ENCODE results near the gene ZNF143.

ZNF143 gene

DNA sequence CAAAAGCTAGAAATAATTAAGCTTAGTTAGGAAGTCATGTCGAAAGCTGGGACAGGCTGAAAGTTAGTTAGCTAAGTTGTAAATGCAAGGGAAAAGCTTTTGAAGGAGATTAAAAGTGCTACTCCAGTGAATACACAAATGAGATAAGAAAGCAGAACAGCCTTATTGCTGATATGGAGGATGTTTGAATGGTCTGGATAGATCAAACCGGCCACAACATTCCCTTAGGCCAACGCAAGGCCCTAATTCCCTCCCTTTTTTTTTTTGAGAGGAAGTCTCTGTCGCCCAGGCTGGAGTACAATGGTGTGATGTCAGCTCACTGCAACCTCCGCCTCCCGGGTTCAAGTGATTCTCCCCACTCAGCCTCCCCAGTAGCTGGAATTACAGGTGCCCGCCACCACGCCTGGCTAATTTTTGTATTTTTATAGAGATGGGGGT, 89.4 kb downstream of the ZNF143 start:
- DNase-seq = no peak

DNA sequence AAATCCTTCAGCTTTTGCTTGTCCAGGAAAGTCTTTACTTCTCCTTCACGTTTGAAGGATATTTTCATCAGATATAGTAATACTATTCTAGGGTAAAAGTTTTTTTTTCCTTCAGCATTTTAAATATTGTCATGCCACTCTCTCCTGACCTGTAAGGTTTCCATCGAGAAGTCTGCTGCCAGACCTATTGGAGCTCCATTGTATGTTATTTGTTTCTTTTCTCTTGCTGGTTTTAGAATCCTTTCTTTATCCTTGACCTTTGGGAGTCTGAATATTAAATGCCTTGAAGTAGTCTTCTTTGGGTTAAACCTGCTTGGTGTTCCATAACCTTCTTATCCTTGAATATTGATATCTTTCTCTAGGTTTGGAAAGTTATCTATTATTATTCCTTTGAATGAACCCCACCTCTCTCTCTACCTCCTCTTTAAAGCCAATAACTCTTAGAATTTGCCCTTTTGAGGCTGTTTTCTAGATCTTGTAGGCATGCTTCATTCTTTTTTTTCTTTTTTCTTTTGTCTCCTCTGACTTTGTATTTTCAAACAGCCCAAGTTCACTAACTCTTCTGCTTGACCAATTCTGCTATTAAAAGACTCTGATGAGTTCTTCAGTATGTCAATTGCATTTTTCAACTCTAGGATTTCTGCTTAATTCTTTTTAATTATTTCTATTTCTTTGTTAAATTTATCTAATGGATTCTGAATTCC, 100.6 kb downstream of the ZNF143 start:
- DNase-seq = no peak

DNA sequence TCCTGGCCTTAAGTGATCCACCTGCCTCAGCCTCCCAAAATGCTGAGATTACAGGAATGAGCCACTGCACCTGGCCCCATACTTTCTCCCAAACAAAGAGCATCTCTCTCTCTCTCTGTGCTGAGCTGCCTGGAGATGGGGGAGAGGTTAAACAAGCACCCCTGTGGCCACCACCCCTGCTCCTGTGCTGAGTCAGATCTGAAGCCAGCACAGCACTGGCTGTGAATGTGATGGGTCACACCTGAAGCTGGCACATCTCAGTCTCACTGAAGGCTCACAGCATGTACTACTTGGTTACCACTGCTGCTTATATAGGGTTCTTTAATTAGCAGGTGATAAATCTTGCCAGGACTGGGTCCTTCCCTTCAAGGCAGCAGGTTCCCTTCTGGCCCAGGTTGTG, 101.9 kb downstream of the ZNF143 start:
- no peak for DNase-seq

GRCh38 chr11:9563196-9563730, 102.5 kb downstream of the ZNF143 start:
- no peak for DNase-seq

GRCh38 chr11:9565822-9566560, 105.2 kb downstream of the ZNF143 start:
- peak; percentile 97 for DNase-seq

DNA sequence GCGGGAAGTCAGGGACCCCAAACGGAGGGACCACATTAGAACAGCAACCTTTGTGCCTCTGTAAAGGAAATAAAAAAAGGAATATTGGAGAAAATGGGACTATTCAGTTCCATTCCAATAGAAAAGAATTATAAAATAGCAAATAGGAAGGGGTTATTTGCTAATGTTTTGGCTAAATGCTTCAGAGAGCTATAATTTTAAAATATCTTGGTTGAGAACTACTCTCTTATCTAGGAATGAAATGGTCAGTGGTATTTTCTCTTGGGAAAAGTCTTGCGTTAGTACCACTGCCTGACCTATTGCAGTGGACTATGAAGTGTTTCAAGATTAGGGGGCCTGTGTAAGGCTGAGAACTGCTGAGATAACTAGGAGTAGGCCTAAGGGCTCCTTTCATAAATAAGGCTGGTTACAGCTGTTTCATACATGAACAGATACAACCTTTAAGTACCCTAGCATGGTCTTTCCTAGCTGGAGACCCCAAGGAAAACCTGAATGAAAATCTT, 105.8 kb downstream of the ZNF143 start:
- no peak for DNase-seq

DNA sequence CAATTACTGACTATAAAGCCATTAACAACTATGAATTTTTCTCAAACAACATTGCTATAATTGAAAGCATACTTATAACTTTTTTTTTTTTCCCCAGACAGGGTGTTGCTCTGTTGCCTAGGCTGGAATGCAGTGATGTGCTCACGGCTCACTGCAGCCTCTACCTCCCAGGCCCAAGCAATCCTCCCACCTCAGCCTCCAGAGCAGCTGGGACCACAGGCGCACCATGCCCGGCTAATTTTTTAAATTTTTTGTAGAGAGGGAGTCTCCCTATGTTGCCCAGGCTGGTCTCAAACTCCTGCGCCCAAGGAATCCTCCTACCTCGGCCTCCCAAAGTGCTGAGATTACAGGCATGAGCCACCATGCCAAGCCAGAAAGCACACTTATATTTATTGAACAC, 106.6 kb downstream of the ZNF143 start:
- no peak for DNase-seq

GRCh38 chr11:9568161-9568853, 107.5 kb downstream of the ZNF143 start:
- DNase-seq = no peak

GRCh38 chr11:9568854-9569587, 108.2 kb downstream of the ZNF143 start:
- DNase-seq = peak; percentile 81

DNA sequence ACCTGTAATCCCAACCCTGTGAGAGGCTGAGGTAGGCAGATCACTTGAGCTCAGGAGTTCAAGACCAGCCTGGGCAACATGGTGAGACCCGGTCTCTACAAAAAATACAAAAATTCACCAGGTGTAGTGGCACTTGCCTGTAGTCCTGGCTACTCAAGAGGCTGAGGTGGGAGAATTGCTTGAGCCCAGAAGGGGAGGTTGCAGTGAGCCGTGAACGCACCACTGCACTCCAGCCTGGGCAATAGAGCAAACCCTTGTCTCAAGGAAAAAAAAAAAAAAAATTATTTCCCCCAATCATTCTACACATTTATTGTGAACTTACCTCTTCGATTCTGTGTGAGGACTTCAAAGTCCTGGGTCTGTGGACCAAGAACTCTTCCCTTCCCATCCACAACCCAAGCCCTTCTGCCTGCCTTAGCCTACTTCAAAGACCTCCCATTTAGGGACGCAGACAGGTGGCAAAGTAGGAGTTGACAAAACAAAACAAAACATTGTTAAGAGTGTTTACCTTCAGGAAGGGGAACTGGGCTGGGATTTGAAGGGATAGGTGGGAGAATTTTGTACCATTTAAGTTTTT, 108.9 kb downstream of the ZNF143 start:
- DNase-seq = no peak

GRCh38 chr11:9570313-9571025, 109.7 kb downstream of the ZNF143 start:
- DNase-seq = no peak

- DNase-seq = no peak
Measured at GRCh38 chr11:9571071-9571762, 110.4 kb downstream of the ZNF143 start.

GRCh38 chr11:9571763-9572115, 110.9 kb downstream of the ZNF143 start:
- no peak for DNase-seq

DNA sequence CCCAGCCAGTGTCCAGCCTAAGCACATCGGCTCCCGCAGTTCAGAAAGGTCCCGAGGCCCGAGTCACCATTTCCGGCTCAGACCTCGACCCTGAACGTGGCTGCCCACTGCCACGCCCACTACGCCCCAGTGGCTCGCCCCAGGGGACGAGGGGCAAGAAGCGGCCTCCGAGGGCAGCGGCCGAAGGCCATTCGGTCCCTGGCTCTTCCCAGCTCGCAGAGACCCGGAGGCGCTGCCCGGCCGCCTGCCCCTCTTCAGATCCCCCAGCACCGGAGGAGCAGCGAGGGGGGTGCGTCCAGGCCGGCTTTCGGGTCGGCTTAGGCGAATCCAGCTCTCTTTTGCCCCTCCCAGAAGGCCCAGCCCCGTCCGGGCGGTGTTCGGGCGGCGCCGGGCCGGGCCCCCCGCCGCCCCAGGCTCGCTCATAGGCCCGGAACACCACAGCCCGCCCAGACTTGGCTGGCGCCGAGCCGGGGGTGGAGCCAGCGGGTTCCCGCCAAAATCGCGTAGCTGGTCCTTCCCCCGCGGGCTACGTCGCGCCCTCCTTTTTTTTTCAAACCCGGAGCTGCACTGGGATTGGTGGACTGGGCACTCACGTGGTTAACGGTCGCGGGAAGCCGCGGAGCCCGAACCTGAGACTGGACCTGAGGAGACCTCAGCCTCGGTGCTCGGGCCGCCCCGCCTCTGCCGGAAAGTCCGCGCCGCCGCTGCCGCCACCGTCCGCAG, 112.4 kb downstream of the ZNF143 start, which contains the start of gene WEE1:
Gene WEE1 (plus strand): TSS at position 619 of the 723 bp plus-strand sequence. CDS start 264 bp downstream, outside the sequence.
- peak; percentile 97 for DNase-seq

DNA sequence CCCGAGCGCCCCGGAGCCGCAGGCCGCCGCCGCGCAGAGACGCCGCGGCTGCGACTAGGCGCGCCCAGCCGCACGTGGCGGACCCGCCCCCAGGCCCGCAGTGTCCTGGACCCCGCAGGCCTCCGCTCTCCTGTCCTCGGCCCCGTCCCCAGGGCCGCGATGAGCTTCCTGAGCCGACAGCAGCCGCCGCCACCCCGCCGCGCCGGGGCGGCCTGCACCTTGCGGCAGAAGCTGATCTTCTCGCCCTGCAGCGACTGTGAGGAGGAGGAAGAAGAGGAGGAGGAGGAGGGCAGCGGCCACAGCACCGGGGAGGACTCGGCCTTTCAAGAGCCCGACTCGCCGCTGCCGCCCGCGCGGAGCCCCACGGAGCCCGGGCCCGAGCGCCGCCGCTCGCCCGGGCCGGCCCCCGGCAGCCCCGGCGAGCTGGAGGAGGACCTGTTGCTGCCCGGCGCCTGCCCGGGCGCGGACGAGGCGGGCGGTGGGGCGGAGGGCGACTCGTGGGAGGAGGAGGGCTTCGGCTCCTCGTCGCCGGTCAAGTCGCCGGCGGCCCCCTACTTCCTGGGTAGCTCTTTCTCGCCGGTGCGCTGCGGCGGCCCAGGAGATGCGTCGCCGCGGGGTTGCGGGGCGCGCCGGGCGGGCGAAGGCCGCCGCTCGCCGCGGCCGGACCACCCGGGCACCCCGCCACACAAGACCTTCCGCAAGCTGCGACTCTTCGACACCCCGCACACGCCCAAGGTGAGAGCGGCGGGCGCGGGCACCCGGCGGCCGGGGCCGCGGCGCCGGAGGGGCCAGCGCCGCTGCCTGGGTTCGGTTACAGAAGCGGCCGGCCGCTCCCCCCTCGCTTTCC, 113.2 kb downstream of the ZNF143 start:
- DNase-seq = no peak

GRCh38 chr11:9574622-9575259, 113.9 kb downstream of the ZNF143 start:
- DNase-seq = no peak

DNA sequence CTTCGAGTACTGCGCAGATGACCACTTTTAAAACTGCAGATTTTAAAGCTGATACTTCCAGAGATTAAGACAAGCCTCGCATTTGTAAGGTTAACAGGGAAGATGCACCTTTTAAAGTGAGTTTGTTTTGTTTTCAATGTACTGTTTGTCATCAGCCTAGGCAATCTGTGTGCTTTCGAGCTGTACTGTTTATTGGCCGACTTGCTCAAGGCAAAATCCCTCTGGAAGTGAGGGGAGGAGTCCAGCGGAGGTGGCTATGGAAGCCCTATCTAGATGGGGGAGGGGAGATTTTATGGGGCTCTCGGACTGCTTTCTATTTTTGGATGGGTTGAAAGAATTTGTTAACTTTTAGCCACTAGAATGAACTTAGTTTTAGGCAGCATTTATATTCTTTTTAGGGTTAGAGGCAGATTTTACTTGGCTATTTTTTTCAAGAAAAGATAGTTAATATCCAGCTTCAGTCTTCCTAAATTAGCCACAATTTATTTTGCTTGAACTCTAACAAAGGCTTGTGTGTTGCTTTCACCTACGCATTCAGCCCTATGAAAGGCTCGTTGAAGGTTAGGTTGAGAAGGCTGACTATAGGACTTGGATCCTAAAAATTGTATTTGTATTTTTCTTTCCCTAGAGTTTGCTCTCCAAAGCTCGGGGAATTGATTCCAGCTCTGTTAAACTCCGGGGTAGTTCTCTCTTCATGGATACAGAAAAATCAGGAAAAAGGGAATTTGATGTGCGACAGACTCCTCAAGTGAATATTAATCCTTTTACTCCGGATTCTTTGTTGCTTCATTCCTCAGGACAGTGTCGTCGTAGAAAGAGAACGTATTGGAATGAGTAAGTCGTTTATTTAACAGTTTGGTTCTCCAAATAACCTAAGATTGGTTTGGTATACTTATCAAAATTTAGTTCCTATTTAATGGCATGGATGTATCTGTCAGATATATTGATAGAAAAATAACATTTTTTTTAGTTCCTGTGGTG, 114.7 kb downstream of the ZNF143 start:
- DNase-seq = peak; percentile 22
